ENCODE results near the gene ZNF559.
A peak's percentile ranks its signal among the peaks of the same experiment; 100 is the strongest.

ZNF559 gene

DNA sequence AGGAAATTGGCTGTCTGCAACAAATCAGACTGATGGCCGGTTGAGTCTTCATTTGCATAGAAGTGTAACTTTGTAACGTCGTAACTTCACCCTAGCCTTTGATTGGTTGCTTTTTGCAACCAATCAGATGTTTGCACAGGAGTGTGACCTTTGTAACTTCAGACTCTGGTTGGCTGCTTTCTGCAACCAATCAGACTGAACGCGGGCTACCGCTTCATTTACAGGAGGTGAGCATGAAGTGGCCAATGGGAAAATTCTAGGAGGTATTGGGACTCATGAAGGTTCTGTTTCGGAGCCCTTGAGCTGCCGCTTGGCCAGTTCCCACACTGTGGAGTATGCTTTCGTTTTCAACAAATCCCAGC is 441 bp upstream of the ZNF559 start:
- Histone ChIP-seq H3K36me3 (no peaks in the 10 kb centered on the region), H3K27me3 (no peaks in the 10 kb centered on the region), H3K4me1 (ENCODE audit: control insufficient read depth in 1 of 2, insufficient read depth in 1 of 2, low read depth in 1 of 2, low read length in 1 of 2) (peaks cover 6 to 11% of the 10 kb centered on the region in 2 experiments), H3K9me3 (peaks cover 10% of the 10 kb centered on the region), H3K27ac (peak overlapping the region; percentile 89), H3K4me3 (ENCODE audit: low read depth in 1 of 2, low read length in 1 of 2) (peak overlapping the region; percentile 80 to 92)
- TF ChIP-seq, protein P1, sequence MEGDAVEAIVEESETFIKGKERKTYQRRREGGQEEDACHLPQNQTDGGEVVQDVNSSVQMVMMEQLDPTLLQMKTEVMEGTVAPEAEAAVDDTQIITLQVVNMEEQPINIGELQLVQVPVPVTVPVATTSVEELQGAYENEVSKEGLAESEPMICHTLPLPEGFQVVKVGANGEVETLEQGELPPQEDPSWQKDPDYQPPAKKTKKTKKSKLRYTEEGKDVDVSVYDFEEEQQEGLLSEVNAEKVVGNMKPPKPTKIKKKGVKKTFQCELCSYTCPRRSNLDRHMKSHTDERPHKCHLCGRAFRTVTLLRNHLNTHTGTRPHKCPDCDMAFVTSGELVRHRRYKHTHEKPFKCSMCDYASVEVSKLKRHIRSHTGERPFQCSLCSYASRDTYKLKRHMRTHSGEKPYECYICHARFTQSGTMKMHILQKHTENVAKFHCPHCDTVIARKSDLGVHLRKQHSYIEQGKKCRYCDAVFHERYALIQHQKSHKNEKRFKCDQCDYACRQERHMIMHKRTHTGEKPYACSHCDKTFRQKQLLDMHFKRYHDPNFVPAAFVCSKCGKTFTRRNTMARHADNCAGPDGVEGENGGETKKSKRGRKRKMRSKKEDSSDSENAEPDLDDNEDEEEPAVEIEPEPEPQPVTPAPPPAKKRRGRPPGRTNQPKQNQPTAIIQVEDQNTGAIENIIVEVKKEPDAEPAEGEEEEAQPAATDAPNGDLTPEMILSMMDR (IDR thresholded peaks at IDR 0.05) = no peak

DNA sequence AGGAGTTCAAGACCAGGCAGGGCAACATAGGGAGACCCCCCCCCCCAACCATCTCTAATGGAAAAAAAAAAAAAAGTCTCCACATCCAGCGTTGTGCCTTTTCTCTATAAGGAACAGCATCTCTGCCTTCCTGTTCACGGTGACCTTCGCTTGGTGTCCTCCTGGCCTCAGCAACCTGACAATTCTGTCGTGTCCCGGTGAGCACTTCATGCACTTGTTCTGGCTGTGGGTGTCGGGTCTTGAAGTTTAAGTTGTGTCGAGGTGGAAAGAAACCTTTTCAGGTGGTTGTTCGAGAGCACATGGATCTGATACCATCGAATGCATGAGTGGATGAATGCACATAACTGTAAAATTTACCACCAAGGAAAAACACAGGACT is 594 bp downstream of the ZNF559 start:
- H3K9me3 ChIP-seq = peaks cover 14% of the 10 kb centered on the region
- no peaks in the 10 kb centered on the region for H3K27me3 ChIP-seq
- H3K36me3 ChIP-seq = no peaks in the 10 kb centered on the region
- H3K4me3 ChIP-seq (ENCODE audit: low read depth in 1 of 2, low read length in 1 of 2) = peak overlapping the region; percentile 80 to 92
- peaks cover 6 to 11% of the 10 kb centered on the region in 2 experiments for H3K4me1 ChIP-seq (ENCODE audit: control insufficient read depth in 1 of 2, insufficient read depth in 1 of 2, low read depth in 1 of 2, low read length in 1 of 2)
- TF ChIP-seq, protein P1 (IDR thresholded peaks at IDR 0.05) = no peak
- H3K27ac ChIP-seq = peak overlapping the region; percentile 89

DNA sequence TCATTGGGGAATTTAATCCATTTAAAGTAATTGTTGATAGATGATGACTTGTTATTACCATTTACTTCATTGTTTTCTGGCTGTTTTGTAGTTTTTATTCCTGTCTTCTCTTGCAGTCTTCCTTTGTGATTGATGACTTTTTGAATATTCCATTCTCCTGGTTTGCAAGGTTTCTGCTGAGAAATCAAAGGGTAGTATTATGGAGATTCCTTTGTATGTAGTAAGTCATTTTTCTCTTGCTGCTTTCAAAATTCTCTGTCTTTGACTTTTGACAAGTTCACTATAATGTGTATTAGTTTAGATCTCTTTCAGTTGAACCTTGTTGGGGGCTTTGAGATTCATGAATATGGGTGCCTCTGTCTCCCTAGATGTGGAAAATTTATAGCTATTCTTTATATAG is 6.0 kb downstream of the ZNF559 start:
- Histone ChIP-seq H3K4me3 (ENCODE audit: low read depth in 1 of 2, low read length in 1 of 2) (no peak overlapping the region), H3K27ac (no peak overlapping the region), H3K27me3 (no peaks in the 10 kb centered on the region), H3K36me3 (no peaks in the 10 kb centered on the region), H3K4me1 (ENCODE audit: control insufficient read depth in 1 of 2, insufficient read depth in 1 of 2, low read depth in 1 of 2, low read length in 1 of 2) (no peaks in the 10 kb centered on the region), H3K9me3 (peaks cover 31% of the 10 kb centered on the region)
- TF ChIP-seq, protein P1 (IDR thresholded peaks at IDR 0.05) = no peak

DNA sequence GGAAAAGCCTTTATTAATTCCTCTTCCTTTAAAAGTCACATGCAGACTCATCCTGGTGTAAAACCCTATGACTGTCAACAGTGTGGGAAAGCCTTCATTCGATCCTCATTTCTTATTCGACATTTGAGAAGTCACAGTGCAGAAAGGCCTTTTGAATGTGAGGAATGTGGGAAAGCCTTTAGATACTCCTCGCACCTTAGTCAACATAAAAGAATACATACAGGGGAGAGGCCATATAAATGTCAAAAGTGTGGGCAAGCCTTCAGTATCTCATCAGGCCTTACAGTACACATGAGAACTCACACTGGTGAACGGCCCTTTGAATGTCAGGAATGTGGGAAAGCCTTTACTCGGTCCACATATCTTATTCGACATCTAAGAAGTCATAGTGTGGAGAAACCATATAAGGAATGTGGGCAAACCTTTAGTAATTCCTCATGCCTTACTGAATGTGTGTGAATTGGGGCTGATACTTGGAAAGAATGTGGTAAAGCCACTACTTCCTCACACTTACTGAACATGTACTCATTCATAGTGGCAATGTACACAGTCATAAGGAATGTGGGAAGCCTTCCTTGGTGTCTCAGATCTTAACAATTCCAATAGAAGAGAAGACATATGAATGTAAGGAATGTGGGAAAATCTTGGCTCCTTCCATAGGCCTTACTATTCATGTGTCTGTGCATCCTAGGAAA is 18.8 kb downstream of the ZNF559 start:
- Histone ChIP-seq H3K4me1 (ENCODE audit: control insufficient read depth in 1 of 2, insufficient read depth in 1 of 2, low read depth in 1 of 2, low read length in 1 of 2) (no peaks in the 10 kb centered on the region), H3K27me3 (no peaks in the 10 kb centered on the region), H3K4me3 (ENCODE audit: low read depth in 1 of 2, low read length in 1 of 2) (no peak overlapping the region), H3K36me3 (no peaks in the 10 kb centered on the region), H3K27ac (no peak overlapping the region), H3K9me3 (peaks cover 53% of the 10 kb centered on the region)
- TF ChIP-seq, protein P1 (IDR thresholded peaks at IDR 0.05) = no peak

DNA sequence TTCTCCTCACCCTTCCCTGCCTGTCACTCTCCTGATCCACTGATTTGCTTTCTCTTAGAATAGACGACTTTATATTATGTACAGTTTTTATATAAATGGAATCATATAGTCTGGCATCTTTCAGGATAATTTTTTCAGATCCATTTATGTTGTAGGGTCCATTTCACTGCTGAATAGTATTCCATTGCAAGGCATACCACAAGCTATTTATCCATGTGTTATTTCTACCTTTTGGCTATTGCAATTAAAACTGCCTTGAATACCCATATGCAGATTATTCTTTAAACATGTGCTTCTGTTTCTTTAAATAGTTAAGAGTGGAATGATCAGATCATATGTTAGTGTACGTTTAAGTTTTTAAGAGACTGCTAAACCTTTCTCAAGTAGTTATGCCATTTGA is 21.0 kb downstream of the ZNF559 start:
- Histone ChIP-seq H3K27ac (no peak overlapping the region), H3K4me3 (ENCODE audit: low read depth in 1 of 2, low read length in 1 of 2) (no peak overlapping the region), H3K4me1 (ENCODE audit: control insufficient read depth in 1 of 2, insufficient read depth in 1 of 2, low read depth in 1 of 2, low read length in 1 of 2) (no peaks in the 10 kb centered on the region), H3K27me3 (no peaks in the 10 kb centered on the region), H3K36me3 (no peaks in the 10 kb centered on the region), H3K9me3 (peaks cover 51% of the 10 kb centered on the region)
- TF ChIP-seq, protein P1 (IDR thresholded peaks at IDR 0.05) = no peak
